ENCODE data around the gene CDK16. TPM values are rescaled to one million over a fixed set of nuclear protein-coding genes. Genes with fewer than 3 reads are reported as not detected.

Gene CDK16
- polyA plus RNA-seq, 4 donors: 48.9 to 75.8 (median 57.2) TPM

DNA sequence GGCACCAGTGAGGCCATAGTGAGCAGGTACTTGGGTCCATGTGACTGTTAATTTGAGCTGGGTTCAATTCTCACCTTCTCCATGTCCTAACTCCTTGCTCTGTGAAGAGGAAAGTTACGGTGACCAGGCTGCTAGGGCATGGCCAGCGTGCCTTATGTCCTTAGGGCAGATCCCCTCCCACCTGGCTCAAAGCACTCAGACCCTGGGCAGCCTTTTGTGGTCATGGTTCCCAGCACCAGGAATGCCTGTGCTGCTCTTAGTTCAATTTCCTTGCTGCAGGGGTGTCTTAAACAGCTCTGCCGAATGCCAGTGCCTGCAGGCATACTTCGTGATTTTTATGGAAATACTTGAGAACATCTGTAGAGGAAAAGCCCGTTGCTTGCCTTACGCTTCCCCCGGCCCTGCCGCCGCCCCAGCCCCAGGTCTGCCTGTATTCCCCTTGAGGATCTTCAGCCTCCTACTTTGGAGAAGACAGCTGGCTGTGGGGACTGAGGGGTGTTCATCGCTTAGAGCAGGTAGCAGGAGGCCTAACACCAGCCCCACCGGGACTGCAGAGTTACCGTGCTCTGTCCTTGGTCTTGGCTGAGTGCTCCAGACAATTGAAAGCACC lies 3.1 kb upstream of the CDK16 start:
- peaks cover 5 to 52% (median 29%) of the 10 kb centered on the region in 3 donors for H3K36me3 ChIP-seq (ENCODE audit: control insufficient read depth in 3 of 3, insufficient read depth in 2 of 3, low read depth in 1 of 3, low read length in 3 of 3)
- 85 to 95% (median 88%) methylated on average over 12 of the region's 12 CpGs for WGBS, 3 donors
- H3K27ac ChIP-seq (ENCODE audit: low read depth in 1 of 3, low read length in 2 of 3): peak overlapping the region in 1 of 3 donors; percentile 16
- peaks cover 0 to 16% (median 4%) of the 10 kb centered on the region in 3 donors for H3K4me1 ChIP-seq (ENCODE audit: control insufficient read depth in 3 of 3, insufficient read depth in 2 of 3, low read depth in 1 of 3, low read length in 2 of 3)
- H3K9me3 ChIP-seq (ENCODE audit: control insufficient read depth in 2 of 2, insufficient read depth in 1 of 2, low read depth in 1 of 2, low read length in 1 of 2): no peaks in the 10 kb centered on the region
- no peaks in the 10 kb centered on the region for H3K27me3 ChIP-seq (ENCODE audit: control insufficient read depth in 3 of 3, insufficient read depth in 3 of 3, low read length in 3 of 3)
- DNase-seq (no peak), FAIRE-seq (no peak)
- H3K4me3 ChIP-seq (ENCODE audit: low read depth in 1 of 3, low read length in 3 of 3): no peak overlapping the region

DNA sequence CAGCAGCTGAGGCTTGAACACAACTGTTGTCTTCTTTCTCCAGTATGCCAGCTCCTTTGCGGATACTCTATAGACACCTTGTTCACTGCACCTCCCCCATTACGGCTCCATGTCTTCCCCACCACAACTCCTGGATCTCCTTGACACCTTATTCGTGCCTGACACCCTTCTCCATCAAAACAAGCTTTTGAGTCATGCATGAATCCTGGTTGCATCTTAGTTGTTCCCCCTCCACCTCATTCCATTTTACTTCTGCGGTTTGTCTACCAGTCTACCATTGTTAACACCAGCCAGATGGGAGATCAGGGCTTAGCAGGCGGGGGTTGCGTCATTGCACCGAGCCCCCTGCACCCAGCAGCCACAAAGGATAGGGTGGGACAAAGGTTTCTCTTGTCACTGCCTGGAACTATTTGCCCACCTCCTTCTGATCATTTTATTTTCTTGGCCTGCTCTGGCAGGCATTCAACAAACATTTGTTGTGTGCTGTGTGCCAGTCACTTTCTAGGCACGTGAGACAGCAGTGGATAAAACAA lies 2.0 kb upstream of the CDK16 start:
- Histone ChIP-seq H3K4me1 (ENCODE audit: control insufficient read depth in 3 of 3, insufficient read depth in 2 of 3, low read depth in 1 of 3, low read length in 2 of 3) (peaks cover 0 to 19% (median 6%) of the 10 kb centered on the region in 3 donors), H3K9me3 (ENCODE audit: control insufficient read depth in 2 of 2, insufficient read depth in 1 of 2, low read depth in 1 of 2, low read length in 1 of 2) (no peaks in the 10 kb centered on the region), H3K36me3 (ENCODE audit: control insufficient read depth in 3 of 3, insufficient read depth in 2 of 3, low read depth in 1 of 3, low read length in 3 of 3) (peaks cover 2 to 46% (median 21%) of the 10 kb centered on the region in 3 donors), H3K27me3 (ENCODE audit: control insufficient read depth in 3 of 3, insufficient read depth in 3 of 3, low read length in 3 of 3) (no peaks in the 10 kb centered on the region), H3K27ac (ENCODE audit: low read depth in 1 of 3, low read length in 2 of 3) (peak overlapping the region; percentile 6 to 99 (median 88)), H3K4me3 (ENCODE audit: low read depth in 1 of 3, low read length in 3 of 3) (no peak overlapping the region)
- FAIRE-seq (no peak), DNase-seq (no peak)
- 81 to 93% (median 86%) methylated on average over 8 of the region's 8 CpGs for WGBS, 3 donors

DNA sequence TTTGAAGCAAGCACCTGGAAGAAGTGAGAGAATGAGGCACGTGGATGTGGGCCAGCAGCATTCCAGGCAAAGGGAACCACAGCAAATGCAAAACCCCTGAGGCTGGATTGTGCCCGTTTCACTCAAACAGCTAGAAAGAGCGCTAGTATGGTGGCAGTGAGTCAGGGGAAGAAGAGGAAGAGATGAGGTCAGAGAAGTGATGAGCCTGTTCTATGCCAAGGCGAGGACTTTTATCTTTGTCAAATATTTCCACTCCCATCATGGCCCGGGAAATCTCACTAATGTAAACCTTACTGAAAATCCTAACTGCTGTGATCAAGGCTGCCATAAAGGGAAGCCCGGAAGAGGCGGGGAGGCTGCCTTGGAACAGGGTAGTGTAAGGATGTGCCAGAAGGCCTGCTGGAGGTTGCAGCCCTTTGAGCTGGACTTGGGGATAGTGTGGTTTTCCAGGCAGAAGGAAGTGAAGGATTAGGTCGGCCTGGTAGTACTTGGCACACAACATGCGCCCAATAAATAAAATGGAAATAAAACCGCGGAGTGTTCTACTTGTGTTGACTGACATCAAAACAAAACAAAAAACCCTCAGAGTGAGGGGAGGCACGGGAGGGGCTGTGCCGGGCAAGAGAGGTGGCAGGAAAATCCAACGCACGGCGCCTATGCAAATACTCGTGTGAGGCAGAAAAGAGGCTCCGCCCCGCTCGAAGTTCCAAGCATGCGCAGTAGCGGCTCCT lies 1.2 kb upstream of the CDK16 start:
- Histone ChIP-seq H3K4me3 (ENCODE audit: low read depth in 1 of 3, low read length in 3 of 3) (peak overlapping the region in 2 of 3 donors; percentile 4 to 32), H3K9me3 (ENCODE audit: control insufficient read depth in 2 of 2, insufficient read depth in 1 of 2, low read depth in 1 of 2, low read length in 1 of 2) (no peaks in the 10 kb centered on the region), H3K27me3 (ENCODE audit: control insufficient read depth in 3 of 3, insufficient read depth in 3 of 3, low read length in 3 of 3) (no peaks in the 10 kb centered on the region), H3K27ac (ENCODE audit: low read depth in 1 of 3, low read length in 2 of 3) (peak overlapping the region; percentile 6 to 99 (median 88)), H3K36me3 (ENCODE audit: control insufficient read depth in 3 of 3, insufficient read depth in 2 of 3, low read depth in 1 of 3, low read length in 3 of 3) (peaks cover 2 to 50% (median 14%) of the 10 kb centered on the region in 3 donors), H3K4me1 (ENCODE audit: control insufficient read depth in 3 of 3, insufficient read depth in 2 of 3, low read depth in 1 of 3, low read length in 2 of 3) (peaks cover 0 to 21% (median 6%) of the 10 kb centered on the region in 3 donors)
- 3 to 12% (median 8%) methylated on average over 15 to 22 of the region's 22 CpGs for WGBS, 3 donors
- FAIRE-seq (no peak), DNase-seq (peak in 1 of 2 donors; percentile 52)

DNA sequence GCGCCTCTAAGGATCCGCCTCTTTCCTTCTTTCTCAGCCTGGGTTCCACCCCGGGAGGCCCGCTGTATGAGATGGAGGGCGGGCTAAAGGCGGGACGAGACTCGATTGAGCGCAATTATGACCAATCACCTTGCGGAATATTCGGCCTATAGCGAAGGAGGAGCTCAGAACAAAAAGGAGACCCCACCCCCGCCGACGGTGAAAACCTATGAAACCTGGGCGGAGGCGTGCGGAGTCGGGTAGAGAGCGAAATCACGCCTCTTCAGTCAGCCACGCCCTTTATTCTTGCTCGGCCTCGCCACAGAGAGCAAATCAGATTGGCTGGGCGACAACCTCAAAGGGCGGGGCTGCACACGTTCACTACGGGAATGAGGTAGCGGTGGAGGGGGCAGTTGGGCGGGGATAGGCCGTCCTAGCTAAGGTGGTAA lies 615 bp upstream of the CDK16 start:
- H3K9me3 ChIP-seq (ENCODE audit: control insufficient read depth in 2 of 2, insufficient read depth in 1 of 2, low read depth in 1 of 2, low read length in 1 of 2): no peaks in the 10 kb centered on the region
- H3K4me3 ChIP-seq (ENCODE audit: low read depth in 1 of 3, low read length in 3 of 3): peak overlapping the region; percentile 60 to 78 (median 76)
- H3K27ac ChIP-seq (ENCODE audit: low read depth in 1 of 3, low read length in 2 of 3): peak overlapping the region; percentile 96 to 99 (median 97)
- DNase-seq (peak; percentile 96 to 98), FAIRE-seq (peak; percentile 88)
- peaks cover 2 to 45% (median 8%) of the 10 kb centered on the region in 3 donors for H3K36me3 ChIP-seq (ENCODE audit: control insufficient read depth in 3 of 3, insufficient read depth in 2 of 3, low read depth in 1 of 3, low read length in 3 of 3)
- H3K4me1 ChIP-seq (ENCODE audit: control insufficient read depth in 3 of 3, insufficient read depth in 2 of 3, low read depth in 1 of 3, low read length in 2 of 3): peaks cover 0 to 21% (median 6%) of the 10 kb centered on the region in 3 donors
- H3K27me3 ChIP-seq (ENCODE audit: control insufficient read depth in 3 of 3, insufficient read depth in 3 of 3, low read length in 3 of 3): no peaks in the 10 kb centered on the region
- 0 to 1% (median 1%) methylated on average over 23 to 31 of the region's 31 CpGs for WGBS, 3 donors

DNA sequence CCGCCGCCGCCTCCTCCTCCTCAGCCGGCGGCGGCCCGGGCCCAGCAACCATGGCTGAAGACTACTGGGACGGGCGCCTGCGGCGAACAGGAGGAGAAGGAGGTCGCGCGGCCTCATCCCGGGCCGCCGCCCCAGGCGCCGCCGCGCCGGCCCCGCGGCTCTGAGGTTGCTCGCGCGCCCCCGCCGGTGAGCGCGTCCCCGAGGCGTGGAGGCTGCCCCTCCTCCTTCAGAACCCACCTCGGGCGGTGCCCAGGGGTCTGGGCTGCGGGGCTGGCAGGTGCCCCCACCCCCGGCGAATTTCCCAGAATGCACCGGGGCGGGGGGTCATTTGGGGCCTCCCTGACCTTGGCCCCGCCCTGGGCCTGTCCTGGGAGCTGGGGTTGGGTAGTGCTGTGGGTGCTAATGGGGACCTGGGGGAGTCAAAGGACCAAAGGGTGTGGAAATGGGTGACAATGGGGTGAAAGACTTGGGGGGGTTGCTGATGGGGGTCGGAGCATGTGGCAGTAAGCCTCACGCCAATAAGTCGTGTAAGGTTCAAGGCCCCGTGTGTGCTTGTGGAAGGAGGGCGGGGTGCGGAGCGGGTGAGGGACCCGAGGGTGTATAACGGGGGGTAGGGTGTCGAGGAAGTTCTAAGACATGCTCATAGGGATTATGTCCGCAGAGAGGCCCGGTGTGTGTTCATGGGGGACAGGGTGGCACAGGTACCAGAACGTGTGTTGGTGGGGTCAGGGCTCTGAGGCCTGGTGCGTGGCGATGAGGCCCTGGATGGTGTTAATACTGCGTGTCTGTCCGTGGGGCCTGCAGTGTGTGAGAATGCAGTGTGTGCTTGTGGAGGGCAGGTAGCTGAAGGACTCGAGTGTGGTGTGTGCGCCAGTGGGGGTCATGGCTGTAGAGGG lies 687 bp downstream of the CDK16 start:
- peak overlapping the region; percentile 96 to 99 (median 97) for H3K27ac ChIP-seq (ENCODE audit: low read depth in 1 of 3, low read length in 2 of 3)
- H3K4me3 ChIP-seq (ENCODE audit: low read depth in 1 of 3, low read length in 3 of 3): peak overlapping the region; percentile 60 to 78 (median 76)
- FAIRE-seq (no peak), DNase-seq (peak; percentile 47 to 62)
- peaks cover 0 to 21% (median 6%) of the 10 kb centered on the region in 3 donors for H3K4me1 ChIP-seq (ENCODE audit: control insufficient read depth in 3 of 3, insufficient read depth in 2 of 3, low read depth in 1 of 3, low read length in 2 of 3)
- H3K36me3 ChIP-seq (ENCODE audit: control insufficient read depth in 3 of 3, insufficient read depth in 2 of 3, low read depth in 1 of 3, low read length in 3 of 3): peaks cover 5 to 47% (median 7%) of the 10 kb centered on the region in 3 donors
- no peaks in the 10 kb centered on the region for H3K9me3 ChIP-seq (ENCODE audit: control insufficient read depth in 2 of 2, insufficient read depth in 1 of 2, low read depth in 1 of 2, low read length in 1 of 2)
- WGBS, 3 donors: 1 to 11% (median 6%) methylated on average over 19 to 60 of the region's 60 CpGs
- no peaks in the 10 kb centered on the region for H3K27me3 ChIP-seq (ENCODE audit: control insufficient read depth in 3 of 3, insufficient read depth in 3 of 3, low read length in 3 of 3)

DNA sequence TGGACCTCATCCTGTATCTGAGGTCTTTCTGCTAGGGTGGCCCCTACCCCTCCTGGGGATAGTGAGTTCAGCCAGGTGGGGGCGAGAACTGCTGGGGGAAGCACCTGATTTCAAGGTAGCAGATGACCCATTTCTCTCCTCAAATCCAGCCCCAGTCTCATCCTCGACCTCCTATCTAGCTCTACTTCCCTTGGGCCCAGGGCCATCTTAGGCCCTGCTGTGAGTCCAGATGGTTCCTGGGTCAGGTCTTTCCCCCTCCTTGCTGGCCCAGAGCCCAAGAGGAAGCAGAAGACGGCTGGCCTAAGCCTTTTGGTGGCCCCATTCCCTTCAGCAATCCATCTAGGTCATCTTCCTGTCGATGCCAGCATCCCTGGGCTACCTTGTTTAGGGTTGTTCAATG lies 3.3 kb downstream of the CDK16 start:
- peaks cover 7 to 46% (median 14%) of the 10 kb centered on the region in 3 donors for H3K36me3 ChIP-seq (ENCODE audit: control insufficient read depth in 3 of 3, insufficient read depth in 2 of 3, low read depth in 1 of 3, low read length in 3 of 3)
- H3K4me3 ChIP-seq (ENCODE audit: low read depth in 1 of 3, low read length in 3 of 3): no peak overlapping the region
- H3K27me3 ChIP-seq (ENCODE audit: control insufficient read depth in 3 of 3, insufficient read depth in 3 of 3, low read length in 3 of 3): no peaks in the 10 kb centered on the region
- peaks cover 0 to 19% (median 6%) of the 10 kb centered on the region in 3 donors for H3K4me1 ChIP-seq (ENCODE audit: control insufficient read depth in 3 of 3, insufficient read depth in 2 of 3, low read depth in 1 of 3, low read length in 2 of 3)
- no peak for DNase-seq
- no peak overlapping the region for H3K27ac ChIP-seq (ENCODE audit: low read depth in 1 of 3, low read length in 2 of 3)
- no peaks in the 10 kb centered on the region for H3K9me3 ChIP-seq (ENCODE audit: control insufficient read depth in 2 of 2, insufficient read depth in 1 of 2, low read depth in 1 of 2, low read length in 1 of 2)
- FAIRE-seq: no peak
- whole genome bisulfite sequencing, 3 donors: 60 to 76% (median 65%) methylated on average over 4 of the region's 4 CpGs

DNA sequence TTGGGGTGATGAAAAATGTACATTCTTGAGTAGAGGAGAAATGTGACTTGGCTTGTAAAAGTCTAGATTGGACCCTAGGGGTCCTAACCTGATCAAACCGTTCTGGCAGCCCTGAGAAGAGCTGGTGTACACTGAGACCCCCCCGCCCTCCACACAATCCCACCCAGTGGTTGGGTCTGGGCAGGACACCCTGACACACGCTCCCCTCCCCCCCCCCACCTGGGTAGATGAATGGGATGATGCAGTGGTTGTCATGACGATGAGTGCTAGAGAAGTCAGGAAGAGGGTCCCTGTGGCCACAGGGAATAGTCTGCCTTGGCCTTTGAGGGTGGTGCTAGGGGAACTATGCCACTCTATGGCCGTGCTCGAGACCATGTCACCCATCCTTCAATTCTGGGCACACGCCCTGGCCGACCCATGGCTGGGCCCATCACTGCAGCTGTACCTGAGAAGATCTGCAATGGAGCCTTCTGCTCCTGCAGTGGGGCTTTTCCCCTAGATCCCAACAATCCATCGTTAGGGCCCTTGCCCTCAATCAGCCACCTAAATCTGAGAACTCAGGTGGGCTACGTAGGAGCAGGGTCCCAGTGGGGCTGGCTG lies 4.4 kb downstream of the CDK16 start:
- Histone ChIP-seq H3K9me3 (ENCODE audit: control insufficient read depth in 2 of 2, insufficient read depth in 1 of 2, low read depth in 1 of 2, low read length in 1 of 2) (no peaks in the 10 kb centered on the region), H3K36me3 (ENCODE audit: control insufficient read depth in 3 of 3, insufficient read depth in 2 of 3, low read depth in 1 of 3, low read length in 3 of 3) (peaks cover 8 to 53% (median 14%) of the 10 kb centered on the region in 3 donors), H3K27ac (ENCODE audit: low read depth in 1 of 3, low read length in 2 of 3) (no peak overlapping the region), H3K27me3 (ENCODE audit: control insufficient read depth in 3 of 3, insufficient read depth in 3 of 3, low read length in 3 of 3) (no peaks in the 10 kb centered on the region), H3K4me1 (ENCODE audit: control insufficient read depth in 3 of 3, insufficient read depth in 2 of 3, low read depth in 1 of 3, low read length in 2 of 3) (peaks cover 0 to 12% (median 6%) of the 10 kb centered on the region in 3 donors), H3K4me3 (ENCODE audit: low read depth in 1 of 3, low read length in 3 of 3) (no peak overlapping the region)
- WGBS, 3 donors: 85 to 91% (median 89%) methylated on average over 6 to 10 of the region's 10 CpGs
- DNase-seq (no peak), FAIRE-seq (no peak)

All from small intestine (tissue), 7 donors.